Sigmoid colon (tissue), 7 donors: ENCODE data around the gene CCDC188. TPM values are rescaled to one million over a fixed set of nuclear protein-coding genes. Genes with fewer than 3 reads are reported as not detected.

Source experiments
- DNase-seq: peaks from one replicate; pipeline ENCODE4 v3.0.0-alpha.2; 2019
- H3K27ac ChIP-seq, 4 donors: fragments of 200-600 bp; sonication (generic); one replicate each; pipeline ENCODE4 v1.5.1; 2016 to 2019; ENCODE audit warnings: mild to moderate bottlenecking in 1 of 4
- H3K27me3 ChIP-seq, 3 donors: fragments of 200-600 bp; sonication (generic); one replicate each; pipeline ENCODE4 v1.5.1; 2019; ENCODE audit warnings: mild to moderate bottlenecking in 1 of 3
- H3K36me3 ChIP-seq, 4 donors: fragments of 200-600 bp; sonication (generic); one replicate each; pipeline ENCODE4 v1.5.1; 2016 to 2019
- H3K4me1 ChIP-seq, 4 donors: fragments of 200-600 bp; sonication (generic); one replicate each; pipeline ENCODE4 v1.5.1; 2017 to 2019
- H3K4me3 ChIP-seq, 4 donors: fragments of 200-600 bp; sonication (generic); one replicate each; pipeline ENCODE4 v1.5.1; 2017 to 2019; ENCODE audit warnings: mild to moderate bottlenecking in 2 of 4, moderate library complexity in 1 of 4
- H3K9me3 ChIP-seq, 4 donors: fragments of 200-600 bp in 3 of 4; sonication (generic) in 3 of 4; one replicate each; pipeline versions ENCODE4 v1.5.1 to v1.6.1; 2013 to 2019
- CTCF ChIP-seq, 4 experiments: fragments of 450-650 bp in 3 of 4; fragments of 200-600 bp in 1 of 4; IDR thresholded peaks; one replicate each; pipeline ENCODE4 v1.5.1; 2016 to 2019; ENCODE audit warnings: antibody characterized with exemption in 4 of 4, mild to moderate bottlenecking in 3 of 4, moderate library complexity in 2 of 4
- EP300 ChIP-seq, 4 donors: sonication (generic); formaldehyde crosslinking; IDR thresholded peaks; one replicate each; pipeline ENCODE4 v1.6.1; 2017; ENCODE audit warnings: antibody characterized with exemption in 4 of 4
- POLR2A ChIP-seq, 2 donors: fragments of 450-650 bp; IDR thresholded peaks; one replicate each; pipeline ENCODE4 v1.6.1; 2016; ENCODE audit warnings: antibody characterized with exemption in 2 of 2, mild to moderate bottlenecking in 2 of 2, moderate library complexity in 2 of 2
- POLR2AphosphoS5 ChIP-seq, 4 donors: sonication (generic); formaldehyde crosslinking; IDR thresholded peaks; one replicate each; pipeline ENCODE4 v1.6.1; 2017; ENCODE audit warnings: antibody characterized with exemption in 4 of 4
- WGBS, 2 donors: extraction: QIAGEN DNeasy Blood & Tissue Kit; methylation state at CpG; one replicate each; pipeline ENCODE4 v1.1.7; 2013; 5-methylcytosine and 5-hydroxymethylcytosine counted together
- intact Hi-C: fragments of 100-400 bp; cut with DNase I; formaldehyde crosslinking; loops from one replicate; pipeline ENCODE4 v1.15.1; 2023
- polyA plus RNA-seq, 3 donors: library from polyadenylated mRNA; stranded (reverse); fragments of 200-250 nt; gene quantifications; one replicate each; pipeline ENCODE4 v1.2.3, GENCODE V29; 2013
- total RNA-seq, 4 donors: library from RNA; depleted of rRNA; stranded (reverse); fragments of >200 nt; gene quantifications; one replicate each; pipeline ENCODE4 v1.1.0, GENCODE V29; 2016
- donor health status: healthy with polysubstance abuse.
- donor health status: Bipolar disorder and iron deficiency.
- donor health status: healthy.

CCDC188 gene
- total and polyA plus RNA-seq, 7 donors: 0.41 to 1.1 TPM; not detected in 5

- H3K27me3 ChIP-seq: no peaks in the 10 kb centered on the region
- H3K4me1 ChIP-seq: peaks cover 0 to 74% (median 68%) of the 10 kb centered on the region in 4 donors
- WGBS, 2 donors: 58 to 80% methylated on average over 4 of the region's 4 CpGs
- H3K36me3 ChIP-seq: peaks cover 0 to 11% (median 0%) of the 10 kb centered on the region in 4 donors
- DNase-seq: no peak
- intact Hi-C loops: loop anchor here (10.0 kb wide), 1 partner anchor 280 kb away; the partner anchor contains the start of genes GNB1L and RTL10
- TF ChIP-seq POLR2AphosphoS5 (IDR thresholded peaks at IDR 0.05) (no peak), EP300 (IDR thresholded peaks at IDR 0.05) (no peak), CTCF (IDR thresholded peaks at IDR 0.05) (no peak), POLR2A (IDR thresholded peaks at IDR 0.05) (no peak)
- no peaks in the 10 kb centered on the region for H3K9me3 ChIP-seq
- no peak overlapping the region for H3K27ac ChIP-seq
- H3K4me3 ChIP-seq: no peak overlapping the region
Observed at GRCh38 chr22:20135265-20135664, 15.6 kb downstream of the CCDC188 start.

- Histone ChIP-seq H3K4me1 (peaks cover 0 to 76% (median 69%) of the 10 kb centered on the region in 4 donors), H3K27me3 (no peaks in the 10 kb centered on the region), H3K4me3 (no peak overlapping the region), H3K27ac (no peak overlapping the region), H3K36me3 (no peaks in the 10 kb centered on the region), H3K9me3 (no peaks in the 10 kb centered on the region)
- no peak for TF ChIP-seq POLR2A (IDR thresholded peaks at IDR 0.05)
- TF ChIP-seq POLR2AphosphoS5 (IDR thresholded peaks at IDR 0.05): no peak
- no peak for TF ChIP-seq EP300 (IDR thresholded peaks at IDR 0.05)
- TF ChIP-seq CTCF (IDR thresholded peaks at IDR 0.05): no peak
- DNase-seq: no peak
- intact Hi-C loops: loop anchor here (5.0 to 10.0 kb wide), 3 partner anchors 52 to 279 kb away; partner anchors contain the start of genes DGCR8, GNB1L, RTL10 and TANGO2
- 69 to 87% methylated on average over 12 of the region's 12 CpGs for WGBS, 2 donors
Observed at GRCh38 chr22:20133930-20134549, 16.8 kb downstream of the CCDC188 start.

- H3K36me3 ChIP-seq: peaks cover 0 to 3% (median 0%) of the 10 kb centered on the region in 4 donors
- H3K27ac ChIP-seq: peak overlapping the region in 3 of 4 donors; percentile 71 to 99 (median 99)
- intact Hi-C loops: loop anchor here (5.0 to 10.0 kb wide), 3 partner anchors 50 to 278 kb away; partner anchors contain the start of genes DGCR8, GNB1L, RTL10 and TANGO2
- no peaks in the 10 kb centered on the region for H3K9me3 ChIP-seq
- H3K4me3 ChIP-seq: peak overlapping the region; percentile 74 to 100 (median 86)
- DNase-seq: no peak
- no peaks in the 10 kb centered on the region for H3K27me3 ChIP-seq
- WGBS, 2 donors: 66 to 74% methylated on average over 16 of the region's 16 CpGs
- TF ChIP-seq CTCF (IDR thresholded peaks at IDR 0.05): no peak
- peaks cover 0 to 66% (median 59%) of the 10 kb centered on the region in 4 donors for H3K4me1 ChIP-seq
Observed at GRCh38 chr22:20132686-20133246, 18.1 kb downstream of the CCDC188 start.

GRCh38 chr22:20131859-20132685 lies 18.8 kb downstream of the CCDC188 start:
- H3K9me3 ChIP-seq: no peaks in the 10 kb centered on the region
- TF ChIP-seq EP300 (IDR thresholded peaks at IDR 0.05) (no peak), POLR2AphosphoS5 (IDR thresholded peaks at IDR 0.05) (no peak), POLR2A (IDR thresholded peaks at IDR 0.05) (no peak), CTCF (IDR thresholded peaks at IDR 0.05) (no peak)
- H3K27ac ChIP-seq: peak overlapping the region; percentile 63 to 99 (median 85)
- WGBS, 2 donors: 1% methylated on average over 72 of the region's 72 CpGs
- H3K36me3 ChIP-seq: peaks cover 0 to 10% (median 3%) of the 10 kb centered on the region in 4 donors
- H3K4me3 ChIP-seq: peak overlapping the region; percentile 74 to 100 (median 86)
- peaks cover 0 to 59% (median 52%) of the 10 kb centered on the region in 4 donors for H3K4me1 ChIP-seq
- no peaks in the 10 kb centered on the region for H3K27me3 ChIP-seq
- peak; percentile 79 for DNase-seq
- intact Hi-C loops: loop anchor here (5.0 to 10.0 kb wide), 3 partner anchors 50 to 277 kb away; partner anchors contain the start of genes DGCR8, GNB1L, RTL10 and TANGO2
